Keratinocyte (primary cell): Measurements from ENCODE around the gene ATN1. TPM values are rescaled to one million over a fixed set of nuclear protein-coding genes. Genes with fewer than 3 reads are reported as not detected.

Experiments
- DNase-seq: peaks from one replicate; pipeline ENCODE4 v3.0.0-alpha.2; 2011; ENCODE audit warnings: low read depth, missing footprints, low spot score
- FAIRE-seq: peaks from 2 replicates; lab custom pipeline; 2011; peaks lifted over from hg19 to GRCh38; lab: Jason Lieb, UNC
- H2AFZ ChIP-seq: 2 replicates; pipeline ENCODE4 v1.6.0; 2012; ENCODE audit warnings: low read length, control low read depth, inconsistent platforms; ENCODE audit not compliant: control insufficient read depth
- H3K27ac ChIP-seq: 2 replicates; pipeline ENCODE4 v1.5.1; 2011; ENCODE audit warnings: low read length; ENCODE audit not compliant: control insufficient read depth, insufficient read depth
- H3K27me3 ChIP-seq: 3 replicates; pipeline ENCODE4 v1.6.0; 2011; ENCODE audit warnings: low read length; ENCODE audit not compliant: control insufficient read depth, insufficient read depth; ENCODE audit errors: extremely low read depth
- H3K36me3 ChIP-seq, 2 experiments: 2 replicates in 1 of 2; 3 replicates in 1 of 2; pipeline ENCODE4 v1.5.1; 2011; ENCODE audit warnings: low read length in 2 of 2, mild to moderate bottlenecking in 1 of 2; ENCODE audit not compliant: control insufficient read depth in 2 of 2, insufficient read depth in 2 of 2; ENCODE audit errors: extremely low read depth in 1 of 2
- H3K4me1 ChIP-seq: 3 replicates; pipeline ENCODE4 v1.5.1; 2011; ENCODE audit warnings: low read length; ENCODE audit not compliant: control insufficient read depth, insufficient read depth; ENCODE audit errors: extremely low read depth
- H3K4me2 ChIP-seq: 3 replicates; pipeline ENCODE4 v1.6.0; 2011; ENCODE audit warnings: low read depth, low read length; ENCODE audit not compliant: control insufficient read depth, insufficient read depth; ENCODE audit errors: extremely low read depth
- H3K4me3 ChIP-seq, 3 experiments: fragments of 200-600 bp in 1 of 3; sonication (generic) in 1 of 3; 2 replicates in 2 of 3; 3 replicates in 1 of 3; pipeline ENCODE4 v1.5.1; 2011 to 2016; ENCODE audit warnings: low read length in 3 of 3, mild to moderate bottlenecking in 3 of 3, control low read depth in 2 of 3, inconsistent platforms in 1 of 3, low read depth in 1 of 3, mixed read lengths in 1 of 3, mixed run types in 1 of 3, moderate library complexity in 1 of 3; ENCODE audit not compliant: control insufficient read depth in 2 of 3, insufficient read depth in 2 of 3; ENCODE audit errors: extremely low read depth in 1 of 3
- H3K79me2 ChIP-seq: 2 replicates; pipeline ENCODE4 v1.6.0; 2012; ENCODE audit warnings: low read length; ENCODE audit not compliant: control insufficient read depth, insufficient read depth
- H3K9ac ChIP-seq: 3 replicates; pipeline ENCODE4 v1.6.0; 2011; ENCODE audit warnings: low read length; ENCODE audit not compliant: control insufficient read depth, insufficient read depth; ENCODE audit errors: extremely low read depth
- H3K9me1 ChIP-seq: 3 replicates; pipeline ENCODE4 v1.6.0; 2011; ENCODE audit warnings: low read length; ENCODE audit not compliant: control insufficient read depth, insufficient read depth; ENCODE audit errors: extremely low read depth
- H3K9me3 ChIP-seq: 2 replicates; pipeline ENCODE4 v1.5.1; 2012; ENCODE audit warnings: low read depth, low read length; ENCODE audit not compliant: control insufficient read depth
- H4K20me1 ChIP-seq: 3 replicates; pipeline ENCODE4 v1.6.0; 2011; ENCODE audit warnings: low read length; ENCODE audit not compliant: control insufficient read depth, insufficient read depth; ENCODE audit errors: extremely low read depth
- CTCF ChIP-seq, 3 experiments: IDR thresholded peaks in 1 of 3; conservative IDR thresholded peaks in 1 of 3; optimal IDR thresholded peaks in 1 of 3; 2 replicates in 2 of 3; 3 replicates in 1 of 3; pipeline versions ENCODE3 to v1.5.1; 2011; ENCODE audit warnings: low read length in 3 of 3, mild to moderate bottlenecking in 3 of 3, moderate library complexity in 2 of 3, control low read depth in 1 of 3, inconsistent platforms in 1 of 3; ENCODE audit not compliant: insufficient read depth in 2 of 3; ENCODE audit errors: extremely low read depth in 1 of 3
- EZH2 ChIP-seq: IDR thresholded peaks from one replicate; pipeline ENCODE4 v1.6.1; 2012; ENCODE audit warnings: inconsistent platforms, mild to moderate bottlenecking, low read length, moderate library complexity
- dilution Hi-C: fragments of 300-500 bp; cut with MboI; formaldehyde crosslinking; loops from one replicate; pipeline ENCODE4 v1.7.0; 2020; ENCODE audit warnings: low sequenced_read_pairs; ENCODE audit not compliant: extremely low pct_ligation_motif_present
- polyA plus RNA-seq, 5 experiments: library from polyadenylated mRNA; depleted of rRNA in 3 of 5; stranded (reverse) in 3 of 5; stranded (forward) in 1 of 5; unstranded in 1 of 5; fragments of >200 nt; gene quantifications; 1 replicate in 1 of 5; 2 replicates in 3 of 5; 3 replicates in 1 of 5; pipeline versions ENCODE4 v1.2.1 to v1.2.3, GENCODE V29; 2011 to 2012; ENCODE audit warnings: missing spikeins in 2 of 5, low read depth in 1 of 5, low replicate concordance in 1 of 5

The ATN1 gene
- polyA plus RNA-seq, 1 donor (not counting 4 experiments of a cell fraction or from before 2014, with no cell fraction given), result 6.2 TPM

GRCh38 chr12:6978611-6979011 is 50.9 kb downstream of the ATN1 start:
- H3K9ac ChIP-seq, result peak overlapping the region; percentile 14
- no peaks in the 10 kb centered on the region for H3K27me3 ChIP-seq
- no peak overlapping the region for H2AFZ ChIP-seq
- H3K79me2 ChIP-seq, result peaks cover 7% of the 10 kb centered on the region
- dilution Hi-C loops, result no loop called here
- H3K4me3 ChIP-seq, result no peak overlapping the region
- H3K4me2 ChIP-seq, result no peak overlapping the region
- H3K27ac ChIP-seq, result peak overlapping the region; percentile 62
- no peaks in the 10 kb centered on the region for H3K9me3 ChIP-seq
- H3K36me3 ChIP-seq, result peaks cover 36 to 70% of the 10 kb centered on the region in 2 experiments
- no peaks in the 10 kb centered on the region for H3K9me1 ChIP-seq
- H3K4me1 ChIP-seq, result peaks cover 21% of the 10 kb centered on the region
- DNase-seq, result no peak
- peaks cover 3% of the 10 kb centered on the region for H4K20me1 ChIP-seq
- TF ChIP-seq CTCF (optimal IDR thresholded peaks at IDR 0.05 in 1 of 3, IDR thresholded peaks at IDR 0.05 in 1 of 3, conservative IDR thresholded peaks at IDR 0.05 in 1 of 3; ENCODE audit: extremely low read depth in 1 of 3, insufficient read depth in 2 of 3, low read length in 3 of 3) (no peak), EZH2 (no peak)
- peak; percentile 78 for FAIRE-seq

GRCh38 chr12:6979021-6979420 is 51.3 kb downstream of the ATN1 start:
- Histone ChIP-seq H3K36me3 (peaks cover 34 to 66% of the 10 kb centered on the region in 2 experiments), H3K9ac (peak overlapping the region; percentile 14), H3K27ac (peak overlapping the region; percentile 62), H3K4me3 (no peak overlapping the region), H3K79me2 (peaks cover 4% of the 10 kb centered on the region), H3K4me2 (peak overlapping the region; percentile 25), H2AFZ (no peak overlapping the region), H3K27me3 (no peaks in the 10 kb centered on the region), H3K9me3 (no peaks in the 10 kb centered on the region), H3K9me1 (no peaks in the 10 kb centered on the region), H3K4me1 (peaks cover 21% of the 10 kb centered on the region), H4K20me1 (peaks cover 3% of the 10 kb centered on the region)
- no peak for DNase-seq
- dilution Hi-C loops, result no loop called here
- FAIRE-seq, result peak; percentile 89
- TF ChIP-seq EZH2 (no peak), CTCF (optimal IDR thresholded peaks at IDR 0.05 in 1 of 3, IDR thresholded peaks at IDR 0.05 in 1 of 3, conservative IDR thresholded peaks at IDR 0.05 in 1 of 3; ENCODE audit: extremely low read depth in 1 of 3, insufficient read depth in 2 of 3, low read length in 3 of 3) (no peak)
